Measurements from ENCODE around the gene RECQL5. TPM values are rescaled to one million over a fixed set of nuclear protein-coding genes. Genes with fewer than 3 reads are reported as not detected.

The RECQL5 gene
- total and polyA plus RNA-seq, 2 of the 8 experiments (the other 6 are each of a cell fraction or from before 2014, with no cell fraction given): 15.1 to 41.1 TPM

- TF ChIP-seq ATF3 (IDR thresholded peaks at IDR 0.05; ENCODE audit: insufficient read depth, low read depth, low read length) (no peak), JUND (IDR thresholded peaks at IDR 0.05; ENCODE audit: low read length) (no peak), YY1 (IDR thresholded peaks at IDR 0.05; ENCODE audit: low read depth, low read length) (no peak), CTBP2 (IDR thresholded peaks at IDR 0.05; ENCODE audit: borderline replicate concordance, insufficient read depth, insufficient read length, low read length) (no peak), TBP (IDR thresholded peaks at IDR 0.05; ENCODE audit: low read depth, low read length) (no peak)
These were observed 38.5 kb downstream of the RECQL5 start (continued) for GRCh38 chr17:75628425-75628824.

All from H1 (cell line).